Measurements from ENCODE around the gene GRK7.
"Not testable (repeated sequence)": the region's sequence is repeated elsewhere in the genome, so short reads cannot be mapped to it uniquely, and the experiment has no call there.

The GRK7 gene

GRCh38 chr3:141783632-141784031, 20.4 kb downstream of the GRK7 start:
- H4K20me1 ChIP-seq (ENCODE audit: insufficient read depth, low read length): no peaks in the 10 kb centered on the region
- no peaks in the 10 kb centered on the region for H3K4me1 ChIP-seq (ENCODE audit: low read length)
- H3K4me2 ChIP-seq (ENCODE audit: low read length): no peak overlapping the region
- no peaks in the 10 kb centered on the region for H3K79me2 ChIP-seq (ENCODE audit: low read length)
- no peak overlapping the region for H3K9ac ChIP-seq (ENCODE audit: low read length)
- H3K27ac ChIP-seq (ENCODE audit: low read length): no peak overlapping the region
- H3K27me3 ChIP-seq (ENCODE audit: low read depth, low read length): no peaks in the 10 kb centered on the region
- no peak overlapping the region for H2AFZ ChIP-seq (ENCODE audit: low read depth, low read length)
- H3K36me3 ChIP-seq (replicated peaks; ENCODE audit: low read depth, low read length): no peaks in the 10 kb centered on the region
- no peaks in the 10 kb centered on the region for H3K9me3 ChIP-seq (ENCODE audit: insufficient read depth, low read length)
- no peak overlapping the region for H3K4me3 ChIP-seq (ENCODE audit: low read length)
- TF ChIP-seq, protein P1, sequence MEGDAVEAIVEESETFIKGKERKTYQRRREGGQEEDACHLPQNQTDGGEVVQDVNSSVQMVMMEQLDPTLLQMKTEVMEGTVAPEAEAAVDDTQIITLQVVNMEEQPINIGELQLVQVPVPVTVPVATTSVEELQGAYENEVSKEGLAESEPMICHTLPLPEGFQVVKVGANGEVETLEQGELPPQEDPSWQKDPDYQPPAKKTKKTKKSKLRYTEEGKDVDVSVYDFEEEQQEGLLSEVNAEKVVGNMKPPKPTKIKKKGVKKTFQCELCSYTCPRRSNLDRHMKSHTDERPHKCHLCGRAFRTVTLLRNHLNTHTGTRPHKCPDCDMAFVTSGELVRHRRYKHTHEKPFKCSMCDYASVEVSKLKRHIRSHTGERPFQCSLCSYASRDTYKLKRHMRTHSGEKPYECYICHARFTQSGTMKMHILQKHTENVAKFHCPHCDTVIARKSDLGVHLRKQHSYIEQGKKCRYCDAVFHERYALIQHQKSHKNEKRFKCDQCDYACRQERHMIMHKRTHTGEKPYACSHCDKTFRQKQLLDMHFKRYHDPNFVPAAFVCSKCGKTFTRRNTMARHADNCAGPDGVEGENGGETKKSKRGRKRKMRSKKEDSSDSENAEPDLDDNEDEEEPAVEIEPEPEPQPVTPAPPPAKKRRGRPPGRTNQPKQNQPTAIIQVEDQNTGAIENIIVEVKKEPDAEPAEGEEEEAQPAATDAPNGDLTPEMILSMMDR (IDR thresholded peaks at IDR 0.05; ENCODE audit: low read depth, low read length): no peak
- no peak for TF ChIP-seq EZH2phosphoT487 (IDR thresholded peaks at IDR 0.05; ENCODE audit: low read depth)

DNA sequence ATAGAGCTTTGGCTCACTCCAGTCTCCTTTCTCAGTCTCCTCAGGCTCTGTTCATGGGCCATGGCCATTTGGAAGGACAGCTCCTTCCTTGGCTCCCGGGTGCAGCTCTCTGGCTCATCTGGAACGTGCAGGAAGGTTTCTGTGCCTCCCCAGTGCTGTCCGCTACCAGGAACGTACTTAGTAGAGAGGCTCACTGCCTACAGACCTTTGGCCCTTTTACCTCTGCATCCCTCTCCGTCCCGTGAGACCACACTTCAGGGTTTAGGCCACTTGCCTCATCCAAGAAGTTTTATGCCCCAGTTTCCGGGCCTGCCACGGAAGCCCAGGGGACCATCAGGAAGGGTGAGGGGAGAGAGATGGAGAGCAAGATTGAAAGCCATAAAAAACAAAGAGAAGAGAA, 20.9 kb downstream of the GRK7 start:
- Histone ChIP-seq H3K36me3 (replicated peaks; ENCODE audit: low read depth, low read length) (no peaks in the 10 kb centered on the region), H3K27ac (ENCODE audit: low read length) (no peak overlapping the region), H2AFZ (ENCODE audit: low read depth, low read length) (no peak overlapping the region), H4K20me1 (ENCODE audit: insufficient read depth, low read length) (no peaks in the 10 kb centered on the region), H3K9me3 (ENCODE audit: insufficient read depth, low read length) (no peaks in the 10 kb centered on the region), H3K4me2 (ENCODE audit: low read length) (no peak overlapping the region), H3K4me3 (ENCODE audit: low read length) (no peak overlapping the region), H3K27me3 (ENCODE audit: low read depth, low read length) (no peaks in the 10 kb centered on the region), H3K79me2 (ENCODE audit: low read length) (no peaks in the 10 kb centered on the region), H3K4me1 (ENCODE audit: low read length) (no peaks in the 10 kb centered on the region), H3K9ac (ENCODE audit: low read length) (no peak overlapping the region)
- TF ChIP-seq, protein P1 (IDR thresholded peaks at IDR 0.05; ENCODE audit: low read depth, low read length): no peak
- TF ChIP-seq EZH2phosphoT487 (IDR thresholded peaks at IDR 0.05; ENCODE audit: low read depth): no peak

DNA sequence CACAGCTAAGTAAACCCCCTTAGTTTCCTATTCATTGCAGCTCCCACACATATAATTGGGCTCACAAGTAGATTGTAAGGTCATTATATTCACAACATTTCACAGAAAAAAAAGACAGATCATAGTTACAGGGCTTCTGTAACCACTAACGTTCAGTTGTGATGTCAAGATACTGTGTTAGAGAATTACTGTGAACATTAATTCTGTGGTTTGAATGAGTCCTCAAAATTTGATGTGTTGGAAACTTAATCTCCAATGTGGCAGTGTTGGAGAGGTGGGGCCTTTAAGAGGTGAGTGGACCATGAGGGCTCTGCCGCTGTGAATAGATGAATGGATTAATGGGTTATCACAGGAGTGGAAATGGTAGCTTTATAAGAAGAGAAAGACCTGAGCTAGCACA, 21.3 kb downstream of the GRK7 start:
- no peak overlapping the region for H3K27ac ChIP-seq (ENCODE audit: low read length)
- no peaks in the 10 kb centered on the region for H3K79me2 ChIP-seq (ENCODE audit: low read length)
- no peak overlapping the region for H3K4me2 ChIP-seq (ENCODE audit: low read length)
- no peaks in the 10 kb centered on the region for H3K4me1 ChIP-seq (ENCODE audit: low read length)
- no peaks in the 10 kb centered on the region for H3K9me3 ChIP-seq (ENCODE audit: insufficient read depth, low read length)
- TF ChIP-seq EZH2phosphoT487 (IDR thresholded peaks at IDR 0.05; ENCODE audit: low read depth): no peak
- TF ChIP-seq, protein P1 (IDR thresholded peaks at IDR 0.05; ENCODE audit: low read depth, low read length): no peak
- H3K4me3 ChIP-seq (ENCODE audit: low read length): no peak overlapping the region
- no peak overlapping the region for H2AFZ ChIP-seq (ENCODE audit: low read depth, low read length)
- no peaks in the 10 kb centered on the region for H3K27me3 ChIP-seq (ENCODE audit: low read depth, low read length)
- no peaks in the 10 kb centered on the region for H4K20me1 ChIP-seq (ENCODE audit: insufficient read depth, low read length)
- H3K36me3 ChIP-seq (replicated peaks; ENCODE audit: low read depth, low read length): no peaks in the 10 kb centered on the region
- no peak overlapping the region for H3K9ac ChIP-seq (ENCODE audit: low read length)

- Histone ChIP-seq H3K9me3 (ENCODE audit: insufficient read depth, low read length) (no peaks in the 10 kb centered on the region), H3K27ac (ENCODE audit: low read length) (no peak overlapping the region), H2AFZ (ENCODE audit: low read depth, low read length) (no peak overlapping the region), H3K79me2 (ENCODE audit: low read length) (no peaks in the 10 kb centered on the region), H3K4me2 (ENCODE audit: low read length) (no peak overlapping the region), H3K9ac (ENCODE audit: low read length) (no peak overlapping the region), H3K36me3 (replicated peaks; ENCODE audit: low read depth, low read length) (no peaks in the 10 kb centered on the region), H3K4me3 (ENCODE audit: low read length) (no peak overlapping the region), H3K4me1 (ENCODE audit: low read length) (no peaks in the 10 kb centered on the region), H4K20me1 (ENCODE audit: insufficient read depth, low read length) (no peaks in the 10 kb centered on the region), H3K27me3 (ENCODE audit: low read depth, low read length) (no peaks in the 10 kb centered on the region)
- TF ChIP-seq, protein P1 (IDR thresholded peaks at IDR 0.05; ENCODE audit: low read depth, low read length): no peak
- no peak for TF ChIP-seq EZH2phosphoT487 (IDR thresholded peaks at IDR 0.05; ENCODE audit: low read depth)
Measured at GRCh38 chr3:141788149-141788548, 24.9 kb downstream of the GRK7 start.

GRCh38 chr3:141788750-141789149, 25.5 kb downstream of the GRK7 start:
- H2AFZ ChIP-seq (ENCODE audit: low read depth, low read length); H3K79me2 ChIP-seq (ENCODE audit: low read length); H3K9me3 ChIP-seq (ENCODE audit: insufficient read depth, low read length); H4K20me1 ChIP-seq (ENCODE audit: insufficient read depth, low read length); H3K27ac ChIP-seq (ENCODE audit: low read length); H3K36me3 ChIP-seq (replicated peaks; ENCODE audit: low read depth, low read length); H3K4me1 ChIP-seq (ENCODE audit: low read length); H3K9ac ChIP-seq (ENCODE audit: low read length); H3K4me2 ChIP-seq (ENCODE audit: low read length); H3K4me3 ChIP-seq (ENCODE audit: low read length); H3K27me3 ChIP-seq (ENCODE audit: low read depth, low read length): not testable (repeated sequence)
